ENCODE results near the gene EZR. TPM values are rescaled to one million over a fixed set of nuclear protein-coding genes. Genes with fewer than 3 reads are reported as not detected.

The EZR gene
- total RNA-seq, 1 experiment from 2014 or later: 1,402 TPM

DNA sequence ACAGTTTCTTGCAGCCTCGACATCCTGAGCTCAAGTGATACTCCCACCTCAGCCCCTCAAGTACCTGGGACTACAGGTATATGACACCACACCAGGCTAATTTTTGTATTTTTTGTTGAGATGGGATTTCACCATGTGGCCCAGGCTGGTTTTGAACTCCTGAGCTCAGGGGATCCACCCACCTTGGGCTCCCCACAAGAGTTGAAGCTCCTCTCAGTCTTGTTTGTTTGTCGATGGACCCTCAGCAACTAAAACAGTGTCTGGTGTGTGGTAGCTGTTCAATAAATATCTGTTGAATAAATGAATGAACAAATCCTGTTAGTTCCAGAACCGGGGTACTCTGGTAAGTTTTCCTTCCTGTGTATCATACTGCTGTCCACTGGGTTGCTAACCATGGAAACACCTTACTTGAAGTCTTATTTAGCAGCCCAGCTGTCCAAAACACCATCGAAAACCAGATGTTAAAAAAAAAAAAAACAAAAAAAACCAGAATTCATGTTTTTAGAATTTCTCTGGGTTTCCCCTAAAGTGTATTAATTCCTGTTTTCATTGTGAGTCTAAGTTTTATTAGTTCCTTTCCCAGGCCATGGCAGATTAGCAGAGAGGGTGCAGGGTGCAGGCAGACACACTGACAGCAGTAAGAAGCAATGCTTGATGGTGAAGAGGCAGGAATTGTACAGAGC, 7.8 kb upstream of the EZR start:
- intact Hi-C loops (cut with micrococcal nuclease): no loop called here
- Histone ChIP-seq H3K79me2 (ENCODE audit: insufficient read depth, low read length) (no peaks in the 10 kb centered on the region), H3K4me3 (replicated peaks in 1 of 2; ENCODE audit: low read depth in 1 of 2, low read length in 2 of 2) (no peak overlapping the region), H3K9me2 (ENCODE audit: insufficient read depth) (no peaks in the 10 kb centered on the region), H2AFZ (ENCODE audit: low read depth, low read length, poor library complexity, severe bottlenecking) (no peak overlapping the region), H3K4me2 (ENCODE audit: low read length) (no peak overlapping the region), H4K20me1 (ENCODE audit: insufficient read depth) (no peaks in the 10 kb centered on the region), H3K9ac (ENCODE audit: low read length) (no peak overlapping the region), H3K4me1 (ENCODE audit: control insufficient read depth in 1 of 2, insufficient read depth in 2 of 2, low read length in 2 of 2) (peaks cover 3 to 16% of the 10 kb centered on the region in 2 experiments; a peak in 1 of 4 replicates), H3K27me3 (ENCODE audit: insufficient read depth, low read length) (no peaks in the 10 kb centered on the region), H3K9me3 (ENCODE audit: control insufficient read depth in 1 of 2, insufficient read depth in 1 of 2, low read depth in 1 of 2, low read length in 2 of 2) (no peaks in the 10 kb centered on the region), H3K27ac (ENCODE audit: low read depth, low read length) (no peak overlapping the region), H3K36me3 (ENCODE audit: control insufficient read depth in 1 of 2, insufficient read depth in 2 of 2, low read length in 2 of 2) (no peaks in the 10 kb centered on the region)
- CTCF ChIA-PET: no interaction called here
- ATAC-seq: no peak
- DNase-seq (ENCODE audit: low read depth, low spot score): no peak
- RAD21 ChIA-PET (ENCODE audit: low non-redundant PET in 1 of 2, low total read pairs in 2 of 2, uncharacterized antibody in 2 of 2, unreplicated experiment in 2 of 2): no interaction called here
- BruUV-seq (replicated peaks): no TSS peak
- POLR2A ChIA-PET: no interaction called here
- TF ChIP-seq, protein P1, sequence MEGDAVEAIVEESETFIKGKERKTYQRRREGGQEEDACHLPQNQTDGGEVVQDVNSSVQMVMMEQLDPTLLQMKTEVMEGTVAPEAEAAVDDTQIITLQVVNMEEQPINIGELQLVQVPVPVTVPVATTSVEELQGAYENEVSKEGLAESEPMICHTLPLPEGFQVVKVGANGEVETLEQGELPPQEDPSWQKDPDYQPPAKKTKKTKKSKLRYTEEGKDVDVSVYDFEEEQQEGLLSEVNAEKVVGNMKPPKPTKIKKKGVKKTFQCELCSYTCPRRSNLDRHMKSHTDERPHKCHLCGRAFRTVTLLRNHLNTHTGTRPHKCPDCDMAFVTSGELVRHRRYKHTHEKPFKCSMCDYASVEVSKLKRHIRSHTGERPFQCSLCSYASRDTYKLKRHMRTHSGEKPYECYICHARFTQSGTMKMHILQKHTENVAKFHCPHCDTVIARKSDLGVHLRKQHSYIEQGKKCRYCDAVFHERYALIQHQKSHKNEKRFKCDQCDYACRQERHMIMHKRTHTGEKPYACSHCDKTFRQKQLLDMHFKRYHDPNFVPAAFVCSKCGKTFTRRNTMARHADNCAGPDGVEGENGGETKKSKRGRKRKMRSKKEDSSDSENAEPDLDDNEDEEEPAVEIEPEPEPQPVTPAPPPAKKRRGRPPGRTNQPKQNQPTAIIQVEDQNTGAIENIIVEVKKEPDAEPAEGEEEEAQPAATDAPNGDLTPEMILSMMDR (IDR thresholded peaks at IDR 0.05 in 2 of 3, conservative IDR thresholded peaks at IDR 0.05 in 1 of 3; ENCODE audit: borderline replicate concordance in 1 of 3, insufficient read depth in 1 of 3, low read depth in 2 of 3, low read length in 2 of 3): no peak
- TF ChIP-seq POLR2AphosphoS5 (IDR thresholded peaks at IDR 0.05; ENCODE audit: low read depth, low read length): no peak
- no peak for TF ChIP-seq FOSL1 (IDR thresholded peaks at IDR 0.05; ENCODE audit: low read depth)
- TF ChIP-seq SRF (IDR thresholded peaks at IDR 0.05; ENCODE audit: low read depth): no peak
- TF ChIP-seq CEBPB (IDR thresholded peaks at IDR 0.05; ENCODE audit: low read depth): no peak
- no peak for TF ChIP-seq ZFX (IDR thresholded peaks at IDR 0.05)
- TF ChIP-seq POLR2A (IDR thresholded peaks at IDR 0.05; ENCODE audit: borderline replicate concordance, extremely low read depth, insufficient read depth, insufficient read length): no peak
- TF ChIP-seq RAD21 (IDR thresholded peaks at IDR 0.05; ENCODE audit: low read depth): no peak
- TF ChIP-seq CBX3 (IDR thresholded peaks at IDR 0.05; ENCODE audit: low read depth): no peak
- TF ChIP-seq SIN3A (IDR thresholded peaks at IDR 0.05; ENCODE audit: low read depth): no peak
- TF ChIP-seq, protein P2, sequence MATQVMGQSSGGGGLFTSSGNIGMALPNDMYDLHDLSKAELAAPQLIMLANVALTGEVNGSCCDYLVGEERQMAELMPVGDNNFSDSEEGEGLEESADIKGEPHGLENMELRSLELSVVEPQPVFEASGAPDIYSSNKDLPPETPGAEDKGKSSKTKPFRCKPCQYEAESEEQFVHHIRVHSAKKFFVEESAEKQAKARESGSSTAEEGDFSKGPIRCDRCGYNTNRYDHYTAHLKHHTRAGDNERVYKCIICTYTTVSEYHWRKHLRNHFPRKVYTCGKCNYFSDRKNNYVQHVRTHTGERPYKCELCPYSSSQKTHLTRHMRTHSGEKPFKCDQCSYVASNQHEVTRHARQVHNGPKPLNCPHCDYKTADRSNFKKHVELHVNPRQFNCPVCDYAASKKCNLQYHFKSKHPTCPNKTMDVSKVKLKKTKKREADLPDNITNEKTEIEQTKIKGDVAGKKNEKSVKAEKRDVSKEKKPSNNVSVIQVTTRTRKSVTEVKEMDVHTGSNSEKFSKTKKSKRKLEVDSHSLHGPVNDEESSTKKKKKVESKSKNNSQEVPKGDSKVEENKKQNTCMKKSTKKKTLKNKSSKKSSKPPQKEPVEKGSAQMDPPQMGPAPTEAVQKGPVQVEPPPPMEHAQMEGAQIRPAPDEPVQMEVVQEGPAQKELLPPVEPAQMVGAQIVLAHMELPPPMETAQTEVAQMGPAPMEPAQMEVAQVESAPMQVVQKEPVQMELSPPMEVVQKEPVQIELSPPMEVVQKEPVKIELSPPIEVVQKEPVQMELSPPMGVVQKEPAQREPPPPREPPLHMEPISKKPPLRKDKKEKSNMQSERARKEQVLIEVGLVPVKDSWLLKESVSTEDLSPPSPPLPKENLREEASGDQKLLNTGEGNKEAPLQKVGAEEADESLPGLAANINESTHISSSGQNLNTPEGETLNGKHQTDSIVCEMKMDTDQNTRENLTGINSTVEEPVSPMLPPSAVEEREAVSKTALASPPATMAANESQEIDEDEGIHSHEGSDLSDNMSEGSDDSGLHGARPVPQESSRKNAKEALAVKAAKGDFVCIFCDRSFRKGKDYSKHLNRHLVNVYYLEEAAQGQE (IDR thresholded peaks at IDR 0.05; ENCODE audit: low read depth): no peak
- no peak for TF ChIP-seq JUND (IDR thresholded peaks at IDR 0.05)

Data from HCT116 (cell line).